ENCODE results near the gene CAP2.

- TF ChIP-seq CTCF (IDR thresholded peaks at IDR 0.05) (no peak), EP300 (IDR thresholded peaks at IDR 0.05) (no peak), POLR2A (IDR thresholded peaks at IDR 0.05) (no peak)
These were observed 202.7 kb downstream of the CAP2 start for GRCh38 chr6:17596085-17596484.

Data from suprapubic skin (tissue), 3 donors.